HepG2 (cell line): ENCODE data around the gene CCDC170. TPM values are rescaled to one million over a fixed set of nuclear protein-coding genes. Genes with fewer than 3 reads are reported as not detected.
A peak's percentile ranks its signal among the peaks of the same experiment; 100 is the strongest.

Experiments
- AGO2 ChIP-seq: fragments of 200-400 bp; formaldehyde crosslinking; optimal IDR thresholded peaks from 2 replicates; pipeline ENCODE3; 2017; ENCODE audit warnings: mild to moderate bottlenecking, low read depth, low read length, moderate library complexity
- BRD4 ChIP-seq: sonication (generic); formaldehyde crosslinking; IDR thresholded peaks from 2 replicates; pipeline ENCODE4 v1.4.0; 2020; ENCODE audit warnings: missing genetic modification reagents
- HCFC1 ChIP-seq: fragments of 150-350 bp; IDR thresholded peaks from 2 replicates; pipeline ENCODE4 v1.6.1; 2014; ENCODE audit warnings: low read depth, low read length
- TAF1 ChIP-seq: sonication (generic); formaldehyde crosslinking; IDR thresholded peaks from 2 replicates; pipeline ENCODE4 v1.4.0; 2020; ENCODE audit warnings: missing genetic modification reagents
- ZBTB1 ChIP-seq: sonication (generic); formaldehyde crosslinking; IDR thresholded peaks from 2 replicates; pipeline ENCODE4 v1.4.0; 2020; ENCODE audit warnings: missing genetic modification reagents, borderline replicate concordance
- ZMYM3 ChIP-seq: sonication (generic); formaldehyde crosslinking; IDR thresholded peaks from 2 replicates; pipeline ENCODE4 v1.5.1; 2020; ENCODE audit warnings: mild to moderate bottlenecking, missing genetic modification reagents
- ZNF205 ChIP-seq: IDR thresholded peaks from 2 replicates; pipeline ENCODE4 v1.6.1; 2018; ENCODE audit warnings: missing biosample characterization, missing genetic modification reagents
- ZNF569 ChIP-seq: sonication (generic); formaldehyde crosslinking; IDR thresholded peaks from 2 replicates; pipeline ENCODE4 v1.5.0; 2020; ENCODE audit warnings: mild to moderate bottlenecking, missing genetic modification reagents, moderate library complexity, borderline replicate concordance
- ZNF674 ChIP-seq: sonication (generic); formaldehyde crosslinking; IDR thresholded peaks from 2 replicates; pipeline ENCODE4 v1.5.0; 2020; ENCODE audit warnings: low read depth, mild to moderate bottlenecking, missing genetic modification reagents
- ZNF788 ChIP-seq: sonication (generic); formaldehyde crosslinking; IDR thresholded peaks from 2 replicates; pipeline ENCODE4 v1.5.0; 2020; ENCODE audit warnings: mild to moderate bottlenecking, missing genetic modification reagents, borderline replicate concordance
- polyA plus RNA-seq, 8 experiments: library from polyadenylated mRNA; depleted of rRNA in 3 of 8; stranded (reverse) in 7 of 8; unstranded in 1 of 8; fragments of >200 nt; fragmentation: Illumina TruSeq in 4 of 8; extraction: Trizol in 4 of 8; gene quantifications; 2 replicates each; pipeline versions ENCODE4 v1.2.1 to v1.2.3, GENCODE V29; 2011 to 2016; ENCODE audit warnings: low read depth in 4 of 8, missing spikeins in 1 of 8, mixed read lengths in 1 of 8; ENCODE audit not compliant: insufficient read depth in 1 of 8
- total RNA-seq, 5 experiments: library from RNA; depleted of rRNA; stranded (reverse); fragments of >200 nt; fragmentation: Illumina TruSeq; extraction: Trizol; gene quantifications; 2 replicates each; pipeline ENCODE4 v1.2.3, GENCODE V29; 2016; ENCODE audit warnings: low read depth in 1 of 5
- TF ChIP-seq, protein P1 (sequence below): sonication (generic); formaldehyde crosslinking; conservative IDR thresholded peaks from 2 replicates; pipeline ENCODE4 v1.5.0; 2020; ENCODE audit warnings: missing genetic modification reagents
- TF ChIP-seq, protein P2 (sequence below): sonication (generic); formaldehyde crosslinking; IDR thresholded peaks from 2 replicates; pipeline ENCODE4 v1.5.1; 2020; ENCODE audit warnings: missing genetic modification reagents, mild to moderate bottlenecking, borderline replicate concordance
- TF ChIP-seq, protein P3 (sequence below): IDR thresholded peaks from 2 replicates; pipeline ENCODE4 v1.6.1; 2016; ENCODE audit warnings: control low read depth
- TF ChIP-seq, protein P4 (sequence below): IDR thresholded peaks from 2 replicates; pipeline ENCODE4 v1.6.1; 2016; ENCODE audit warnings: low read depth, missing genetic modification reagents, missing compliant biosample characterization
- TF ChIP-seq, protein P5 (sequence below): sonication (generic); formaldehyde crosslinking; IDR thresholded peaks from 2 replicates; pipeline ENCODE4 v1.4.0; 2020; ENCODE audit warnings: mild to moderate bottlenecking, missing genetic modification reagents

CCDC170 gene
- total and polyA plus RNA-seq, 2 of the 13 experiments (the other 11 are each of a cell fraction or from before 2014, with no cell fraction given), result 0.90 to 5.1 TPM

DNA sequence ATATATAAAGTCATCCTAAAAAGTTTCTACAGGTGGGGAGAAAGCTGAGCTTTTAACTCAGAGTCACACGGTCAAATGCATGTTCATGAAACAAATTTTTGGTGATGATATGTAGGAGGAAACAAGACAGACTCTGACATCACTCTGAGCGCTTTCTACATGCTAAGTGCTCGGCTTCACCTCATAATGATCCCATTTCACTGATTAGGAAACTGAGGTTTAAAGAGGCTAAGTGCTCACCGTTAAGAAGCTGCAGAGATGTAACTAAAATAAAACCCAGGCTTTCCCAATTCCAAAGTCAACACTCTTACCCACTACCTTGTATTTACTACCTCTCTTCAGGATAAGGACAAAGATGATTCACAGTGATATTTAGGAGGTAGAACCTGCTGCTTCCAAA, 46.6 kb upstream of the CCDC170 start (continued):
- TF ChIP-seq ZNF569 (no peak), HCFC1 (no peak), ZNF674 (no peak), ZBTB1 (CRISPR knock-in tag) (no peak), TAF1 (CRISPR knock-in tag) (no peak), BRD4 (CRISPR knock-in tag) (no peak), ZNF788 (CRISPR knock-in tag) (no peak), ZNF205 (CRISPR knock-in tag) (peak; percentile 75; the same call in 1 of the 2 replicates), ZMYM3 (CRISPR knock-in tag) (0 out of 2 replicates have a peak, but pooled peaks have one; percentile 21), AGO2 (no peak)
- TF ChIP-seq, protein P1, sequence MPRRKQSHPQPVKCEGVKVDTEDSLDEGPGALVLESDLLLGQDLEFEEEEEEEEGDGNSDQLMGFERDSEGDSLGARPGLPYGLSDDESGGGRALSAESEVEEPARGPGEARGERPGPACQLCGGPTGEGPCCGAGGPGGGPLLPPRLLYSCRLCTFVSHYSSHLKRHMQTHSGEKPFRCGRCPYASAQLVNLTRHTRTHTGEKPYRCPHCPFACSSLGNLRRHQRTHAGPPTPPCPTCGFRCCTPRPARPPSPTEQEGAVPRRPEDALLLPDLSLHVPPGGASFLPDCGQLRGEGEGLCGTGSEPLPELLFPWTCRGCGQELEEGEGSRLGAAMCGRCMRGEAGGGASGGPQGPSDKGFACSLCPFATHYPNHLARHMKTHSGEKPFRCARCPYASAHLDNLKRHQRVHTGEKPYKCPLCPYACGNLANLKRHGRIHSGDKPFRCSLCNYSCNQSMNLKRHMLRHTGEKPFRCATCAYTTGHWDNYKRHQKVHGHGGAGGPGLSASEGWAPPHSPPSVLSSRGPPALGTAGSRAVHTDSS (CRISPR knock-in tag), result no peak
- TF ChIP-seq, protein P2, sequence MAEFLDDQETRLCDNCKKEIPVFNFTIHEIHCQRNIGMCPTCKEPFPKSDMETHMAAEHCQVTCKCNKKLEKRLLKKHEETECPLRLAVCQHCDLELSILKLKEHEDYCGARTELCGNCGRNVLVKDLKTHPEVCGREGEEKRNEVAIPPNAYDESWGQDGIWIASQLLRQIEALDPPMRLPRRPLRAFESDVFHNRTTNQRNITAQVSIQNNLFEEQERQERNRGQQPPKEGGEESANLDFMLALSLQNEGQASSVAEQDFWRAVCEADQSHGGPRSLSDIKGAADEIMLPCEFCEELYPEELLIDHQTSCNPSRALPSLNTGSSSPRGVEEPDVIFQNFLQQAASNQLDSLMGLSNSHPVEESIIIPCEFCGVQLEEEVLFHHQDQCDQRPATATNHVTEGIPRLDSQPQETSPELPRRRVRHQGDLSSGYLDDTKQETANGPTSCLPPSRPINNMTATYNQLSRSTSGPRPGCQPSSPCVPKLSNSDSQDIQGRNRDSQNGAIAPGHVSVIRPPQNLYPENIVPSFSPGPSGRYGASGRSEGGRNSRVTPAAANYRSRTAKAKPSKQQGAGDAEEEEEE, result no peak
- TF ChIP-seq, protein P3, sequence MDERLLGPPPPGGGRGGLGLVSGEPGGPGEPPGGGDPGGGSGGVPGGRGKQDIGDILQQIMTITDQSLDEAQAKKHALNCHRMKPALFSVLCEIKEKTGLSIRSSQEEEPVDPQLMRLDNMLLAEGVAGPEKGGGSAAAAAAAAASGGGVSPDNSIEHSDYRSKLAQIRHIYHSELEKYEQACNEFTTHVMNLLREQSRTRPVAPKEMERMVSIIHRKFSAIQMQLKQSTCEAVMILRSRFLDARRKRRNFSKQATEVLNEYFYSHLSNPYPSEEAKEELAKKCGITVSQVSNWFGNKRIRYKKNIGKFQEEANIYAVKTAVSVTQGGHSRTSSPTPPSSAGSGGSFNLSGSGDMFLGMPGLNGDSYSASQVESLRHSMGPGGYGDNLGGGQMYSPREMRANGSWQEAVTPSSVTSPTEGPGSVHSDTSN (CRISPR knock-in tag), result no peak
- TF ChIP-seq, protein P4, sequence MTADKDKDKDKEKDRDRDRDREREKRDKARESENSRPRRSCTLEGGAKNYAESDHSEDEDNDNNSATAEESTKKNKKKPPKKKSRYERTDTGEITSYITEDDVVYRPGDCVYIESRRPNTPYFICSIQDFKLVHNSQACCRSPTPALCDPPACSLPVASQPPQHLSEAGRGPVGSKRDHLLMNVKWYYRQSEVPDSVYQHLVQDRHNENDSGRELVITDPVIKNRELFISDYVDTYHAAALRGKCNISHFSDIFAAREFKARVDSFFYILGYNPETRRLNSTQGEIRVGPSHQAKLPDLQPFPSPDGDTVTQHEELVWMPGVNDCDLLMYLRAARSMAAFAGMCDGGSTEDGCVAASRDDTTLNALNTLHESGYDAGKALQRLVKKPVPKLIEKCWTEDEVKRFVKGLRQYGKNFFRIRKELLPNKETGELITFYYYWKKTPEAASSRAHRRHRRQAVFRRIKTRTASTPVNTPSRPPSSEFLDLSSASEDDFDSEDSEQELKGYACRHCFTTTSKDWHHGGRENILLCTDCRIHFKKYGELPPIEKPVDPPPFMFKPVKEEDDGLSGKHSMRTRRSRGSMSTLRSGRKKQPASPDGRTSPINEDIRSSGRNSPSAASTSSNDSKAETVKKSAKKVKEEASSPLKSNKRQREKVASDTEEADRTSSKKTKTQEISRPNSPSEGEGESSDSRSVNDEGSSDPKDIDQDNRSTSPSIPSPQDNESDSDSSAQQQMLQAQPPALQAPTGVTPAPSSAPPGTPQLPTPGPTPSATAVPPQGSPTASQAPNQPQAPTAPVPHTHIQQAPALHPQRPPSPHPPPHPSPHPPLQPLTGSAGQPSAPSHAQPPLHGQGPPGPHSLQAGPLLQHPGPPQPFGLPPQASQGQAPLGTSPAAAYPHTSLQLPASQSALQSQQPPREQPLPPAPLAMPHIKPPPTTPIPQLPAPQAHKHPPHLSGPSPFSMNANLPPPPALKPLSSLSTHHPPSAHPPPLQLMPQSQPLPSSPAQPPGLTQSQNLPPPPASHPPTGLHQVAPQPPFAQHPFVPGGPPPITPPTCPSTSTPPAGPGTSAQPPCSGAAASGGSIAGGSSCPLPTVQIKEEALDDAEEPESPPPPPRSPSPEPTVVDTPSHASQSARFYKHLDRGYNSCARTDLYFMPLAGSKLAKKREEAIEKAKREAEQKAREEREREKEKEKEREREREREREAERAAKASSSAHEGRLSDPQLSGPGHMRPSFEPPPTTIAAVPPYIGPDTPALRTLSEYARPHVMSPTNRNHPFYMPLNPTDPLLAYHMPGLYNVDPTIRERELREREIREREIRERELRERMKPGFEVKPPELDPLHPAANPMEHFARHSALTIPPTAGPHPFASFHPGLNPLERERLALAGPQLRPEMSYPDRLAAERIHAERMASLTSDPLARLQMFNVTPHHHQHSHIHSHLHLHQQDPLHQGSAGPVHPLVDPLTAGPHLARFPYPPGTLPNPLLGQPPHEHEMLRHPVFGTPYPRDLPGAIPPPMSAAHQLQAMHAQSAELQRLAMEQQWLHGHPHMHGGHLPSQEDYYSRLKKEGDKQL (CRISPR knock-in tag), result no peak
- TF ChIP-seq, protein P5, sequence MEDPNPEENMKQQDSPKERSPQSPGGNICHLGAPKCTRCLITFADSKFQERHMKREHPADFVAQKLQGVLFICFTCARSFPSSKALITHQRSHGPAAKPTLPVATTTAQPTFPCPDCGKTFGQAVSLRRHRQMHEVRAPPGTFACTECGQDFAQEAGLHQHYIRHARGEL, result no peak
